ENCODE data around the gene WDR37.

DNA sequence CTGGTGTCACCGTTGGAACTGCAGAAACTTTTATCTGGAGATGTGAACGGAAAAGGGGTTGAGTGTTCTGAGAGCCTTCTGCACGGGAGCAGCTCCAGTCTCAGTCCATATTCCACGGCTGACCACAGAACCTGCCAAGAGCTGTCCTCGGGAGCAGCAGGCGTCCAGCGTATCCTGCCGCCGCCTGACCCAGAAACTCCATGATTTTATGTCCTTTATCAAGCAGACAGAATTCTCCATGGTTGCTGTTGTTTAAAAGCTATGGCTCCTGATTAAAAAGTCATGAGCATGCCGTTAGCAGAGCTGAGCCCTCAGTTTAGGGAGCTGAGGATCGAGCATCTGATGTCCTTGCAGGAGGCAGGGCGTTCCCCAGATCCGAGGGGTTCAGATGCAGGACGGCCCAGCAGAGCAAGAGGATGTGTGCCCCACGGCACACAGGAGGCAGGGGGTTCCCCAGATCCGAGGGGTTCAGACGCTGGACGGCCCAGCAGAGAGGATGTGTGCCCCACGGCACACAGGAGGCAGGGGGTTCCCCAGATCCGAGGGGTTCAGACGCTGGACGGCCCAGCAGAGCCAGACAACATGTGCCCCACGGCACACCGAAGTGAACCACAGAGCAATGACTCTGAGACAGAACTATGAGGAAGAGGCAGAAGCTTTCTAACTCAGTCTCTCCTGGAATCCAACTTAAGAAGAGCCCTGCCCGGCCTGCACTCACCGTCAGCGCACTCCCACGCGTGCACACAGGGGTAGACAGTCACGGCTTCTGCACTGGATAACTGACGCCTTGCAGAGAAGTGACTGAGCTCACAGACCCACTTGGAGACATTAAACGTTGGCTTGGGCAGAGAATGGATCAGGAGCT is 96.4 kb downstream of the WDR37 start:
- TF ChIP-seq FOXJ3 (CRISPR knock-in tag; IDR thresholded peaks at IDR 0.05) (no peak), POLR2AphosphoS5 (IDR thresholded peaks at IDR 0.05; ENCODE audit: low read depth, low read length) (no peak), CTCF (IDR thresholded peaks at IDR 0.05) (no peak), CHD2 (IDR thresholded peaks at IDR 0.05; ENCODE audit: low read length, partially characterized antibody) (no peak), EP300 (IDR thresholded peaks at IDR 0.05; ENCODE audit: borderline replicate concordance in 1 of 2, low read depth in 1 of 2, low read length in 1 of 2) (no peak), TCF12 (IDR thresholded peaks at IDR 0.05) (no peak), EZH2phosphoT487 (IDR thresholded peaks at IDR 0.05; ENCODE audit: borderline replicate concordance, low read depth) (no peak), TAF1 (IDR thresholded peaks at IDR 0.05; ENCODE audit: borderline replicate concordance, low read depth, low read length) (no peak), RCOR1 (IDR thresholded peaks at IDR 0.05; ENCODE audit: low read length) (no peak), JUND (IDR thresholded peaks at IDR 0.05) (no peak), MXI1 (IDR thresholded peaks at IDR 0.05; ENCODE audit: low read depth, low read length) (no peak)
- TF ChIP-seq, protein P1, sequence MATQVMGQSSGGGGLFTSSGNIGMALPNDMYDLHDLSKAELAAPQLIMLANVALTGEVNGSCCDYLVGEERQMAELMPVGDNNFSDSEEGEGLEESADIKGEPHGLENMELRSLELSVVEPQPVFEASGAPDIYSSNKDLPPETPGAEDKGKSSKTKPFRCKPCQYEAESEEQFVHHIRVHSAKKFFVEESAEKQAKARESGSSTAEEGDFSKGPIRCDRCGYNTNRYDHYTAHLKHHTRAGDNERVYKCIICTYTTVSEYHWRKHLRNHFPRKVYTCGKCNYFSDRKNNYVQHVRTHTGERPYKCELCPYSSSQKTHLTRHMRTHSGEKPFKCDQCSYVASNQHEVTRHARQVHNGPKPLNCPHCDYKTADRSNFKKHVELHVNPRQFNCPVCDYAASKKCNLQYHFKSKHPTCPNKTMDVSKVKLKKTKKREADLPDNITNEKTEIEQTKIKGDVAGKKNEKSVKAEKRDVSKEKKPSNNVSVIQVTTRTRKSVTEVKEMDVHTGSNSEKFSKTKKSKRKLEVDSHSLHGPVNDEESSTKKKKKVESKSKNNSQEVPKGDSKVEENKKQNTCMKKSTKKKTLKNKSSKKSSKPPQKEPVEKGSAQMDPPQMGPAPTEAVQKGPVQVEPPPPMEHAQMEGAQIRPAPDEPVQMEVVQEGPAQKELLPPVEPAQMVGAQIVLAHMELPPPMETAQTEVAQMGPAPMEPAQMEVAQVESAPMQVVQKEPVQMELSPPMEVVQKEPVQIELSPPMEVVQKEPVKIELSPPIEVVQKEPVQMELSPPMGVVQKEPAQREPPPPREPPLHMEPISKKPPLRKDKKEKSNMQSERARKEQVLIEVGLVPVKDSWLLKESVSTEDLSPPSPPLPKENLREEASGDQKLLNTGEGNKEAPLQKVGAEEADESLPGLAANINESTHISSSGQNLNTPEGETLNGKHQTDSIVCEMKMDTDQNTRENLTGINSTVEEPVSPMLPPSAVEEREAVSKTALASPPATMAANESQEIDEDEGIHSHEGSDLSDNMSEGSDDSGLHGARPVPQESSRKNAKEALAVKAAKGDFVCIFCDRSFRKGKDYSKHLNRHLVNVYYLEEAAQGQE (IDR thresholded peaks at IDR 0.05; ENCODE audit: low read depth, low read length), result no peak
